Mesothelial cell of epicardium (in vitro differentiated cells): ENCODE data around the gene CALHM5. TPM values are rescaled to one million over a fixed set of nuclear protein-coding genes. Genes with fewer than 3 reads are reported as not detected.

Experiments used
- DNase-seq, 2 experiments: peaks; one replicate each; pipeline ENCODE4 v3.0.0; 2021; ENCODE audit warnings: low spot score in 2 of 2; ENCODE audit not compliant: unreplicated experiment in 2 of 2
- H3K27ac Mint-ChIP-seq: 2 replicates; pipeline ENCODE4 v1.8.0; 2021; ENCODE audit warnings: mixed read lengths
- H3K27me3 Mint-ChIP-seq: 2 replicates; pipeline ENCODE4 v1.8.0; 2021; ENCODE audit warnings: low read depth, mixed read lengths
- H3K36me3 Mint-ChIP-seq: 2 replicates; pipeline ENCODE4 v1.8.0; 2021; ENCODE audit warnings: mixed read lengths
- H3K4me1 Mint-ChIP-seq: 2 replicates; pipeline ENCODE4 v1.8.0; 2021; ENCODE audit warnings: mixed read lengths
- H3K4me3 Mint-ChIP-seq: 2 replicates; pipeline ENCODE4 v1.8.0; 2021; ENCODE audit warnings: mild to moderate bottlenecking, moderate library complexity, mixed read lengths
- H3K9me3 Mint-ChIP-seq: 2 replicates; pipeline ENCODE4 v1.8.0; 2021; ENCODE audit warnings: mixed read lengths
- CTCF ChIP-seq: fragments of 200-600 bp; sonication (generic); IDR thresholded peaks from one replicate; pipeline ENCODE4 v1.5.0; 2021; ENCODE audit warnings: antibody characterized with exemption; ENCODE audit not compliant: unreplicated experiment
- total RNA-seq: library from RNA; stranded (reverse); gene quantifications from 3 replicates; pipeline ENCODE4 v1.2.1, GENCODE V29; 2021

CALHM5 gene
- total RNA-seq, 1 donor from 2014 or later = 1.7 TPM

GRCh38 chr6:116467514-116467913 lies 43.9 kb upstream of the CALHM5 start:
- Mint-ChIP-seq H3K4me1 (peaks cover 21% of the 10 kb centered on the region), H3K4me3 (no peak overlapping the region), H3K9me3 (peaks cover 7% of the 10 kb centered on the region), H3K27me3 (peaks cover 22% of the 10 kb centered on the region), H3K27ac (no peak overlapping the region), H3K36me3 (no peaks in the 10 kb centered on the region)
- DNase-seq = no peak
- no peak for TF ChIP-seq CTCF

- H3K9me3 Mint-ChIP-seq = peaks cover 7% of the 10 kb centered on the region
- no peaks in the 10 kb centered on the region for H3K36me3 Mint-ChIP-seq
- peaks cover 15% of the 10 kb centered on the region for H3K27me3 Mint-ChIP-seq
- H3K4me3 Mint-ChIP-seq = no peak overlapping the region
- peaks cover 19% of the 10 kb centered on the region for H3K4me1 Mint-ChIP-seq
- no peak overlapping the region for H3K27ac Mint-ChIP-seq
- DNase-seq = no peak
- TF ChIP-seq CTCF = no peak
These were observed 43.1 kb upstream of the CALHM5 start for GRCh38 chr6:116468293-116468692.

GRCh38 chr6:116471531-116471930 lies 39.9 kb upstream of the CALHM5 start:
- H3K27ac Mint-ChIP-seq = no peak overlapping the region
- TF ChIP-seq CTCF = no peak
- DNase-seq = no peak
- H3K4me1 Mint-ChIP-seq = peaks cover 34% of the 10 kb centered on the region
- H3K9me3 Mint-ChIP-seq = peaks cover 7% of the 10 kb centered on the region
- H3K4me3 Mint-ChIP-seq = no peak overlapping the region
- H3K27me3 Mint-ChIP-seq = no peaks in the 10 kb centered on the region
- H3K36me3 Mint-ChIP-seq = no peaks in the 10 kb centered on the region

- Mint-ChIP-seq H3K27me3 (no peaks in the 10 kb centered on the region), H3K4me1 (peaks cover 33% of the 10 kb centered on the region), H3K27ac (peak overlapping the region; percentile 78), H3K9me3 (peaks cover 11% of the 10 kb centered on the region), H3K4me3 (no peak overlapping the region), H3K36me3 (no peaks in the 10 kb centered on the region)
- no peak for DNase-seq
- no peak for TF ChIP-seq CTCF
These were observed 38.7 kb upstream of the CALHM5 start for GRCh38 chr6:116472706-116473105.

GRCh38 chr6:116475141-116475540 lies 36.3 kb upstream of the CALHM5 start:
- no peak for DNase-seq
- TF ChIP-seq CTCF = no peak
- Mint-ChIP-seq H3K4me1 (peaks cover 33% of the 10 kb centered on the region), H3K27me3 (no peaks in the 10 kb centered on the region), H3K4me3 (no peak overlapping the region), H3K36me3 (no peaks in the 10 kb centered on the region), H3K27ac (no peak overlapping the region), H3K9me3 (peaks cover 8% of the 10 kb centered on the region)

- Mint-ChIP-seq H3K27ac (no peak overlapping the region), H3K4me3 (no peak overlapping the region), H3K4me1 (peaks cover 31% of the 10 kb centered on the region), H3K9me3 (peaks cover 8% of the 10 kb centered on the region), H3K36me3 (no peaks in the 10 kb centered on the region), H3K27me3 (no peaks in the 10 kb centered on the region)
- no peak for DNase-seq
- TF ChIP-seq CTCF = no peak
These were observed 35.3 kb upstream of the CALHM5 start for GRCh38 chr6:116476002-116476678.
